Stimulated activated naive B cell treated with anti-CD40 and anti-IgM and Interleukin-4, amounts not matched to agents 10 μg/mL and 1 μg/mL and 100 μg/mL, for 72 hours (primary cell): Measurements from ENCODE around the gene UBE2L6.

Experiments used
- ATAC-seq, 2 donors: fragments of 150-1000 bp; cut with Tn5 transposase; replicated peaks; 2 replicates each; pipeline ENCODE4 v1.10.0; 2021; ENCODE audit warnings: moderate library complexity in 1 of 2
- DNase-seq: peaks from one replicate; pipeline ENCODE4 v3.0.0; 2021
- H3K27ac Mint-ChIP-seq: one replicate; pipeline ENCODE4 v1.8.0; 2022; ENCODE audit warnings: mild to moderate bottlenecking, mixed read lengths
- H3K27me3 Mint-ChIP-seq, 2 donors: one replicate each; pipeline ENCODE4 v1.8.0; 2022; ENCODE audit warnings: mixed read lengths in 2 of 2
- H3K36me3 Mint-ChIP-seq, 2 donors: one replicate each; pipeline ENCODE4 v1.8.0; 2022; ENCODE audit warnings: mixed read lengths in 2 of 2, mild to moderate bottlenecking in 1 of 2
- H3K4me1 Mint-ChIP-seq, 2 donors: one replicate each; pipeline ENCODE4 v1.8.0; 2022; ENCODE audit warnings: mixed read lengths in 2 of 2, mild to moderate bottlenecking in 1 of 2
- H3K4me3 Mint-ChIP-seq, 2 donors: one replicate each; pipeline ENCODE4 v1.8.0; 2022; ENCODE audit warnings: mild to moderate bottlenecking in 2 of 2, mixed read lengths in 2 of 2, moderate library complexity in 1 of 2
- H3K9me3 Mint-ChIP-seq, 2 donors: one replicate each; pipeline ENCODE4 v1.8.0; 2022; ENCODE audit warnings: mixed read lengths in 2 of 2, mild to moderate bottlenecking in 1 of 2

UBE2L6 gene

GRCh38 chr11:57588046-57588710 lies 20.7 kb upstream of the UBE2L6 start:
- Mint-ChIP-seq H3K9me3 (peaks cover 0 to 2% of the 10 kb centered on the region in 2 donors), H3K4me3 (no peak overlapping the region), H3K4me1 (peaks cover 16 to 30% of the 10 kb centered on the region in 2 donors), H3K36me3 (no peaks in the 10 kb centered on the region), H3K27me3 (peaks cover 4 to 6% of the 10 kb centered on the region in 2 donors), H3K27ac (no peak overlapping the region)
- ATAC-seq (peak; percentile 67 to 70), DNase-seq (no peak)

GRCh38 chr11:57586711-57587245 lies 19.3 kb upstream of the UBE2L6 start:
- no peaks in the 10 kb centered on the region for H3K36me3 Mint-ChIP-seq
- ATAC-seq = no peak
- H3K9me3 Mint-ChIP-seq = peaks cover 0 to 2% of the 10 kb centered on the region in 2 donors
- DNase-seq = no peak
- H3K27ac Mint-ChIP-seq = no peak overlapping the region
- H3K4me1 Mint-ChIP-seq = peaks cover 16 to 30% of the 10 kb centered on the region in 2 donors
- no peak overlapping the region for H3K4me3 Mint-ChIP-seq
- H3K27me3 Mint-ChIP-seq = peaks cover 0 to 6% of the 10 kb centered on the region in 2 donors

- H3K27me3 Mint-ChIP-seq = no peaks in the 10 kb centered on the region
- peak; percentile 64 to 80 for ATAC-seq
- peaks cover 0 to 2% of the 10 kb centered on the region in 2 donors for H3K9me3 Mint-ChIP-seq
- H3K27ac Mint-ChIP-seq = no peak overlapping the region
- H3K4me3 Mint-ChIP-seq = no peak overlapping the region
- H3K36me3 Mint-ChIP-seq = no peaks in the 10 kb centered on the region
- no peak for DNase-seq
- H3K4me1 Mint-ChIP-seq = peaks cover 16 to 30% of the 10 kb centered on the region in 2 donors
Observed at GRCh38 chr11:57585301-57585700, 17.8 kb upstream of the UBE2L6 start.

- no peaks in the 10 kb centered on the region for H3K27me3 Mint-ChIP-seq
- H3K4me3 Mint-ChIP-seq = no peak overlapping the region
- H3K9me3 Mint-ChIP-seq = no peaks in the 10 kb centered on the region
- peaks cover 16 to 30% of the 10 kb centered on the region in 2 donors for H3K4me1 Mint-ChIP-seq
- ATAC-seq (no peak), DNase-seq (no peak)
- H3K27ac Mint-ChIP-seq = peak overlapping the region; percentile 42
- H3K36me3 Mint-ChIP-seq = no peaks in the 10 kb centered on the region
Observed at GRCh38 chr11:57584341-57584740, 16.9 kb upstream of the UBE2L6 start.

- Mint-ChIP-seq H3K27ac (no peak overlapping the region), H3K27me3 (peaks cover 0 to 10% of the 10 kb centered on the region in 2 donors), H3K4me3 (no peak overlapping the region)
Observed at GRCh38 chr11:57574061-57574460, 6.6 kb upstream of the UBE2L6 start.

GRCh38 chr11:57571606-57572005 lies 4.1 kb upstream of the UBE2L6 start:
- Mint-ChIP-seq H3K27me3 (peaks cover 0 to 10% of the 10 kb centered on the region in 2 donors), H3K4me1 (peaks cover 7 to 12% of the 10 kb centered on the region in 2 donors), H3K9me3 (no peaks in the 10 kb centered on the region), H3K4me3 (no peak overlapping the region), H3K36me3 (peaks cover 0 to 4% of the 10 kb centered on the region in 2 donors), H3K27ac (peak overlapping the region; percentile 33)
- ATAC-seq (no peak), DNase-seq (no peak)

More at GRCh38 chr11:57574061-57574460, 6.6 kb upstream of the UBE2L6 start:
- DNase-seq (no peak), ATAC-seq (no peak)
- Mint-ChIP-seq H3K9me3 (no peaks in the 10 kb centered on the region), H3K4me1 (no peaks in the 10 kb centered on the region), H3K36me3 (no peaks in the 10 kb centered on the region)

- peak overlapping the region; percentile 97 for H3K27ac Mint-ChIP-seq
Observed at GRCh38 chr11:57568330-57568766, 876 bp upstream of the UBE2L6 start.

GRCh38 chr11:57566905-57567514 lies 462 bp downstream of the UBE2L6 start:
- Mint-ChIP-seq H3K27ac (peak overlapping the region; percentile 96), H3K4me3 (peak overlapping the region; percentile 91 to 100), H3K4me1 (peaks cover 22 to 58% of the 10 kb centered on the region in 2 donors), H3K9me3 (no peaks in the 10 kb centered on the region), H3K36me3 (peaks cover 6 to 12% of the 10 kb centered on the region in 2 donors), H3K27me3 (no peaks in the 10 kb centered on the region)
- DNase-seq (peak; percentile 4), ATAC-seq (peak; percentile 0 to 1)

More at GRCh38 chr11:57568330-57568766, 876 bp upstream of the UBE2L6 start:
- ATAC-seq (peak; percentile 8 to 24), DNase-seq (no peak)
- Mint-ChIP-seq H3K27me3 (no peaks in the 10 kb centered on the region), H3K36me3 (peaks cover under 1 to 8% of the 10 kb centered on the region in 2 donors), H3K4me1 (peaks cover 20 to 44% of the 10 kb centered on the region in 2 donors), H3K9me3 (no peaks in the 10 kb centered on the region), H3K4me3 (peak overlapping the region; percentile 91 to 100)

GRCh38 chr11:57566005-57566904 lies 1.2 kb downstream of the UBE2L6 start:
- peaks cover 8 to 14% of the 10 kb centered on the region in 2 donors for H3K36me3 Mint-ChIP-seq
- no peak for DNase-seq
- H3K4me1 Mint-ChIP-seq = peaks cover 24 to 65% of the 10 kb centered on the region in 2 donors
- ATAC-seq = peak; percentile 44 to 47
- no peaks in the 10 kb centered on the region for H3K9me3 Mint-ChIP-seq
- H3K4me3 Mint-ChIP-seq = peak overlapping the region; percentile 91 to 100
- H3K27ac Mint-ChIP-seq = peak overlapping the region; percentile 96
- H3K27me3 Mint-ChIP-seq = no peaks in the 10 kb centered on the region

GRCh38 chr11:57562596-57562995 lies 4.9 kb downstream of the UBE2L6 start:
- H3K4me3 Mint-ChIP-seq = no peak overlapping the region

GRCh38 chr11:57560146-57560545 lies 7.3 kb downstream of the UBE2L6 start:
- Mint-ChIP-seq H3K27me3 (no peaks in the 10 kb centered on the region), H3K4me1 (peaks cover 15 to 56% of the 10 kb centered on the region in 2 donors), H3K36me3 (peaks cover 27 to 45% of the 10 kb centered on the region in 2 donors), H3K4me3 (no peak overlapping the region), H3K27ac (peak overlapping the region; percentile 42), H3K9me3 (no peaks in the 10 kb centered on the region)
- DNase-seq (no peak), ATAC-seq (no peak)

More at GRCh38 chr11:57562596-57562995, 4.9 kb downstream of the UBE2L6 start:
- Mint-ChIP-seq H3K9me3 (no peaks in the 10 kb centered on the region), H3K4me1 (peaks cover 25 to 74% of the 10 kb centered on the region in 2 donors), H3K36me3 (peaks cover 17 to 31% of the 10 kb centered on the region in 2 donors), H3K27ac (peak overlapping the region; percentile 79), H3K27me3 (no peaks in the 10 kb centered on the region)
- no peak for ATAC-seq
- no peak for DNase-seq

GRCh38 chr11:57556041-57556440 lies 11.4 kb downstream of the UBE2L6 start:
- Mint-ChIP-seq H3K27me3 (no peaks in the 10 kb centered on the region), H3K4me3 (no peak overlapping the region), H3K4me1 (peaks cover 3 to 15% of the 10 kb centered on the region in 2 donors), H3K27ac (peak overlapping the region; percentile 14), H3K9me3 (no peaks in the 10 kb centered on the region), H3K36me3 (peaks cover 42 to 63% of the 10 kb centered on the region in 2 donors)
- no peak for ATAC-seq
- no peak for DNase-seq

- no peak for DNase-seq
- Mint-ChIP-seq H3K9me3 (no peaks in the 10 kb centered on the region), H3K27me3 (no peaks in the 10 kb centered on the region), H3K4me3 (no peak overlapping the region), H3K4me1 (peaks cover 2 to 9% of the 10 kb centered on the region in 2 donors), H3K36me3 (peaks cover 42 to 59% of the 10 kb centered on the region in 2 donors), H3K27ac (no peak overlapping the region)
- ATAC-seq = no peak
Observed at GRCh38 chr11:57555393-57555792, 12.1 kb downstream of the UBE2L6 start.

- H3K4me1 Mint-ChIP-seq = peaks cover 8 to 14% of the 10 kb centered on the region in 2 donors
- ATAC-seq (no peak), DNase-seq (no peak)
- peak overlapping the region; percentile 62 for H3K27ac Mint-ChIP-seq
- H3K9me3 Mint-ChIP-seq = no peaks in the 10 kb centered on the region
- H3K4me3 Mint-ChIP-seq = no peak overlapping the region
- peaks cover 44 to 65% of the 10 kb centered on the region in 2 donors for H3K36me3 Mint-ChIP-seq
- H3K27me3 Mint-ChIP-seq = no peaks in the 10 kb centered on the region
Observed at GRCh38 chr11:57552479-57552878, 15.0 kb downstream of the UBE2L6 start.
